K562 (cell line): ENCODE measurements around the gene POLR1A. TPM values are rescaled to one million over a fixed set of nuclear protein-coding genes. Genes with fewer than 3 reads are reported as not detected.

ENCODE experiments used
- BHLHE40 ChIP-seq: IDR thresholded peaks from 2 replicates; pipeline ENCODE4 v1.6.1; 2011; ENCODE audit warnings: low read length, improper control_type of control experiment
- CBFB ChIP-seq: sonication (generic); formaldehyde crosslinking; IDR thresholded peaks from 2 replicates; pipeline ENCODE4 v1.4.0; 2020; ENCODE audit warnings: mild to moderate bottlenecking, missing genetic modification reagents
- DIDO1 ChIP-seq: fragments of 450-650 bp; IDR thresholded peaks from 2 replicates; pipeline ENCODE4 v1.6.1; 2016; ENCODE audit warnings: low read depth, missing biosample characterization, missing genetic modification characterization
- E2F1 ChIP-seq: sonication (generic); formaldehyde crosslinking; IDR thresholded peaks from 2 replicates; pipeline ENCODE4 v1.8.1; 2023; ENCODE audit warnings: mild to moderate bottlenecking, missing genetic modification reagents, moderate library complexity
- ELF2 ChIP-seq: fragments of 250-450 bp; sonication (Bioruptor Pico); IDR thresholded peaks from 2 replicates; pipeline ENCODE4 v1.5.0; 2021; ENCODE audit warnings: mild to moderate bottlenecking
- ETV1 ChIP-seq: fragments of 450-650 bp; conservative IDR thresholded peaks from 2 replicates; pipeline ENCODE4 v1.6.1; 2016; ENCODE audit warnings: missing genetic modification characterization, control low read depth, low read depth, missing compliant biosample characterization
- KLF13 ChIP-seq: fragments of 450-650 bp; IDR thresholded peaks from 2 replicates; pipeline ENCODE4 v1.6.1; 2016; ENCODE audit warnings: missing genetic modification characterization, low read depth, mild to moderate bottlenecking, missing compliant biosample characterization, moderate library complexity, borderline replicate concordance
- LCOR ChIP-seq: sonication (generic); formaldehyde crosslinking; IDR thresholded peaks from 2 replicates; pipeline ENCODE4 v1.8.0; 2022; ENCODE audit warnings: mild to moderate bottlenecking, missing genetic modification reagents
- PHF20 ChIP-seq: fragments of 450-650 bp; IDR thresholded peaks from 2 replicates; pipeline ENCODE4 v1.6.1; 2018; ENCODE audit not compliant: partially characterized antibody
- RBM25 ChIP-seq: fragments of 200-400 bp; formaldehyde crosslinking; IDR thresholded peaks from 2 replicates; pipeline ENCODE4 v1.6.1; 2018; ENCODE audit warnings: low read length, low read depth, moderate library complexity; ENCODE audit not compliant: severe bottlenecking
- SIN3B ChIP-seq: fragments of 450-650 bp; IDR thresholded peaks from 2 replicates; pipeline ENCODE4 v1.6.1; 2017; ENCODE audit warnings: low read depth, mild to moderate bottlenecking, moderate library complexity
- SP2 ChIP-seq: IDR thresholded peaks from 2 replicates; pipeline ENCODE4 v1.6.1; 2011; ENCODE audit warnings: mild to moderate bottlenecking, low read depth, low read length, moderate library complexity; ENCODE audit not compliant: poor library complexity, severe bottlenecking; ENCODE audit errors: extremely low read depth
- STAT5B ChIP-seq: fragments of 250-450 bp; sonication (Bioruptor Pico); IDR thresholded peaks from 2 replicates; pipeline ENCODE4 v1.8.0; 2021; ENCODE audit warnings: mild to moderate bottlenecking, inconsistent platforms
- USF1 ChIP-seq: sonication (generic); formaldehyde crosslinking; IDR thresholded peaks from 2 replicates; pipeline ENCODE4 v1.9.0; 2022; ENCODE audit warnings: mild to moderate bottlenecking, missing genetic modification reagents
- ZFX ChIP-seq: sonication (generic); formaldehyde crosslinking; IDR thresholded peaks from 2 replicates; pipeline ENCODE4 v1.8.0; 2022; ENCODE audit warnings: mild to moderate bottlenecking, missing genetic modification reagents, moderate library complexity
- polyA plus RNA-seq, 8 experiments: library from polyadenylated mRNA; depleted of rRNA in 4 of 8; stranded (reverse) in 5 of 8; unstranded in 3 of 8; fragments of >200 nt; fragmentation: Nextera tagmentation in 2 of 8; fragmentation: Illumina TruSeq in 1 of 8; extraction: Ambion mirVana in 2 of 8; extraction: Trizol in 1 of 8; gene quantifications; 2 replicates each; pipeline versions ENCODE4 v1.2.1 to v1.2.3, GENCODE V29; 2011 to 2014; ENCODE audit warnings: inconsistent platforms in 1 of 8, missing spikeins in 1 of 8
- total RNA-seq, 7 experiments: library from RNA; depleted of rRNA in 6 of 7; stranded (reverse); fragments of >200 nt in 6 of 7; fragmentation: Illumina TruSeq in 2 of 7; extraction: Trizol in 2 of 7; gene quantifications; 2 replicates each; pipeline versions ENCODE4 v1.2.1 to v1.2.3, GENCODE V29; 2011 to 2021; ENCODE audit warnings: low replicate concordance in 1 of 7
- TF ChIP-seq, protein P1 (sequence below), 2 experiments: fragments of 450-650 bp in 1 of 2; sonication (generic) in 1 of 2; formaldehyde crosslinking in 1 of 2; IDR thresholded peaks in 1 of 2; conservative IDR thresholded peaks in 1 of 2; 2 replicates each; pipeline versions ENCODE4 v1.6.1 to v1.8.1; 2016 to 2023; ENCODE audit warnings: mild to moderate bottlenecking in 2 of 2, moderate library complexity in 2 of 2, inconsistent platforms in 1 of 2, missing genetic modification reagents in 1 of 2
- TF ChIP-seq, protein P2 (sequence below): sonication (generic); formaldehyde crosslinking; IDR thresholded peaks from 2 replicates; pipeline ENCODE4 v1.8.1; 2023; ENCODE audit warnings: mild to moderate bottlenecking, missing genetic modification reagents
- TF ChIP-seq, protein P3 (sequence below): fragments of 200-800 bp; sonication (Bioruptor generic); IDR thresholded peaks from 2 replicates; pipeline ENCODE4 v1.6.1; 2017; ENCODE audit warnings: missing genetic modification characterization, missing compliant biosample characterization

POLR1A gene
- total and polyA plus RNA-seq, 9 of the 15 experiments (the other 6 are each of a cell fraction or from before 2014, with no cell fraction given), result 3.0 to 72.1 (median 21.8) TPM

- TF ChIP-seq, protein P1, sequence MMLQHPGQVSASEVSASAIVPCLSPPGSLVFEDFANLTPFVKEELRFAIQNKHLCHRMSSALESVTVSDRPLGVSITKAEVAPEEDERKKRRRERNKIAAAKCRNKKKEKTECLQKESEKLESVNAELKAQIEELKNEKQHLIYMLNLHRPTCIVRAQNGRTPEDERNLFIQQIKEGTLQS (IDR thresholded peaks at IDR 0.05), result peak; percentile 58; the same call in 1 of the 2 replicates
- TF ChIP-seq, protein P1 (CRISPR knock-in tag; conservative IDR thresholded peaks at IDR 0.05), result no peak; the same call in 1 of the 2 replicates
- TF ChIP-seq BHLHE40 (peak; percentile 90), SIN3B (peak; percentile 87), ETV1 (tag) (0 out of 2 replicates have a peak, but pooled peaks have one; percentile 7), ZFX (CRISPR knock-in tag) (peak; percentile 12; the same call in 1 of the 2 replicates), KLF13 (tag) (peak; percentile 31; the same call in 1 of the 2 replicates), STAT5B (CRISPR knock-in tag) (no peak), LCOR (CRISPR knock-in tag) (peak; percentile 28; the same call in 1 of the 2 replicates), E2F1 (CRISPR knock-in tag) (peak; percentile 73), SP2 (no peak), RBM25 (peak; percentile 45), CBFB (CRISPR knock-in tag) (0 out of 2 replicates have a peak, but pooled peaks have one; percentile 20), PHF20 (peak; percentile 75), USF1 (CRISPR knock-in tag) (peak; percentile 6; the same call in 1 of the 2 replicates), DIDO1 (tag) (no peak), ELF2 (CRISPR knock-in tag) (peak; percentile 44; the same call in 1 of the 2 replicates)
- TF ChIP-seq, protein P2, sequence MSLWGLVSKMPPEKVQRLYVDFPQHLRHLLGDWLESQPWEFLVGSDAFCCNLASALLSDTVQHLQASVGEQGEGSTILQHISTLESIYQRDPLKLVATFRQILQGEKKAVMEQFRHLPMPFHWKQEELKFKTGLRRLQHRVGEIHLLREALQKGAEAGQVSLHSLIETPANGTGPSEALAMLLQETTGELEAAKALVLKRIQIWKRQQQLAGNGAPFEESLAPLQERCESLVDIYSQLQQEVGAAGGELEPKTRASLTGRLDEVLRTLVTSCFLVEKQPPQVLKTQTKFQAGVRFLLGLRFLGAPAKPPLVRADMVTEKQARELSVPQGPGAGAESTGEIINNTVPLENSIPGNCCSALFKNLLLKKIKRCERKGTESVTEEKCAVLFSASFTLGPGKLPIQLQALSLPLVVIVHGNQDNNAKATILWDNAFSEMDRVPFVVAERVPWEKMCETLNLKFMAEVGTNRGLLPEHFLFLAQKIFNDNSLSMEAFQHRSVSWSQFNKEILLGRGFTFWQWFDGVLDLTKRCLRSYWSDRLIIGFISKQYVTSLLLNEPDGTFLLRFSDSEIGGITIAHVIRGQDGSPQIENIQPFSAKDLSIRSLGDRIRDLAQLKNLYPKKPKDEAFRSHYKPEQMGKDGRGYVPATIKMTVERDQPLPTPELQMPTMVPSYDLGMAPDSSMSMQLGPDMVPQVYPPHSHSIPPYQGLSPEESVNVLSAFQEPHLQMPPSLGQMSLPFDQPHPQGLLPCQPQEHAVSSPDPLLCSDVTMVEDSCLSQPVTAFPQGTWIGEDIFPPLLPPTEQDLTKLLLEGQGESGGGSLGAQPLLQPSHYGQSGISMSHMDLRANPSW (CRISPR knock-in tag), result 0 out of 2 replicates have a peak, but pooled peaks have one; percentile 26
- TF ChIP-seq, protein P3, sequence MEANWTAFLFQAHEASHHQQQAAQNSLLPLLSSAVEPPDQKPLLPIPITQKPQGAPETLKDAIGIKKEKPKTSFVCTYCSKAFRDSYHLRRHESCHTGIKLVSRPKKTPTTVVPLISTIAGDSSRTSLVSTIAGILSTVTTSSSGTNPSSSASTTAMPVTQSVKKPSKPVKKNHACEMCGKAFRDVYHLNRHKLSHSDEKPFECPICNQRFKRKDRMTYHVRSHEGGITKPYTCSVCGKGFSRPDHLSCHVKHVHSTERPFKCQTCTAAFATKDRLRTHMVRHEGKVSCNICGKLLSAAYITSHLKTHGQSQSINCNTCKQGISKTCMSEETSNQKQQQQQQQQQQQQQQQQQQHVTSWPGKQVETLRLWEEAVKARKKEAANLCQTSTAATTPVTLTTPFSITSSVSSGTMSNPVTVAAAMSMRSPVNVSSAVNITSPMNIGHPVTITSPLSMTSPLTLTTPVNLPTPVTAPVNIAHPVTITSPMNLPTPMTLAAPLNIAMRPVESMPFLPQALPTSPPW (CRISPR knock-in tag), result peak; percentile 81
These were observed 571 bp upstream of the POLR1A start, which contains the start of gene PTCD3 (continued) for GRCh38 chr2:86105969-86106945.
